Large intestine (tissue), 3 donors: ENCODE measurements around the gene EDN3. TPM values are rescaled to one million over a fixed set of nuclear protein-coding genes. Genes with fewer than 3 reads are reported as not detected.

Experiments used
- DNase-seq, 2 donors: peaks; one replicate each; pipeline versions ENCODE4 v3.0.0 to v3.0.0-alpha.2; 2013
- H3K27ac ChIP-seq: one replicate; pipeline ENCODE4 v1.5.1; 2013; ENCODE audit warnings: low read length
- H3K27me3 ChIP-seq: 2 replicates; pipeline ENCODE4 v1.6.1; 2013; ENCODE audit warnings: low read length; ENCODE audit not compliant: control insufficient read depth, insufficient read depth
- H3K36me3 ChIP-seq: 2 replicates; pipeline ENCODE4 v1.6.1; 2013; ENCODE audit warnings: low read length; ENCODE audit not compliant: control insufficient read depth, insufficient read depth
- H3K4me1 ChIP-seq: one replicate; pipeline ENCODE4 v1.6.1; 2013; ENCODE audit warnings: low read length; ENCODE audit not compliant: control insufficient read depth, insufficient read depth
- H3K4me3 ChIP-seq: one replicate; pipeline ENCODE4 v1.5.1; 2013; ENCODE audit warnings: low read length
- H3K9me3 ChIP-seq: one replicate; pipeline ENCODE4 v1.6.1; 2013; ENCODE audit warnings: mild to moderate bottlenecking, low read depth, low read length, moderate library complexity; ENCODE audit not compliant: control insufficient read depth
- WGBS: methylation state at CpG from one replicate; pipeline ENCODE4 v1.1.5; 2013; ENCODE audit warnings: low lambda C conversion rate; ENCODE audit not compliant: insufficient coverage; 5-methylcytosine and 5-hydroxymethylcytosine counted together
- polyA plus RNA-seq: library from polyadenylated mRNA; unstranded; fragments of 120-200 nt; gene quantifications from one replicate; pipeline ENCODE4 v1.2.1, GENCODE V29; 2013

The EDN3 gene
- polyA plus RNA-seq, 1 donor, result 17.7 TPM

GRCh38 chr20:59361411-59361810 lies 61.0 kb downstream of the EDN3 start:
- no CpG with 5 or more reads among the region's 5 CpGs for WGBS
- Histone ChIP-seq H3K4me3 (no peak overlapping the region), H3K27me3 (no peaks in the 10 kb centered on the region), H3K9me3 (peaks cover 3% of the 10 kb centered on the region), H3K27ac (no peak overlapping the region), H3K4me1 (peaks cover 14% of the 10 kb centered on the region), H3K36me3 (no peaks in the 10 kb centered on the region)
- no peak for DNase-seq

GRCh38 chr20:59363101-59363500 lies 62.7 kb downstream of the EDN3 start:
- Histone ChIP-seq H3K4me1 (peaks cover 14% of the 10 kb centered on the region), H3K27me3 (no peaks in the 10 kb centered on the region), H3K27ac (no peak overlapping the region), H3K4me3 (no peak overlapping the region), H3K36me3 (no peaks in the 10 kb centered on the region), H3K9me3 (peaks cover 3% of the 10 kb centered on the region)
- WGBS, result no CpG with 5 or more reads among the region's 12 CpGs
- DNase-seq, result no peak

GRCh38 chr20:59364611-59365010 lies 64.2 kb downstream of the EDN3 start:
- H3K4me1 ChIP-seq, result peaks cover 7% of the 10 kb centered on the region
- WGBS, result no CpG with 5 or more reads among the region's 6 CpGs
- no peak overlapping the region for H3K4me3 ChIP-seq
- no peaks in the 10 kb centered on the region for H3K36me3 ChIP-seq
- H3K27ac ChIP-seq, result no peak overlapping the region
- H3K27me3 ChIP-seq, result no peaks in the 10 kb centered on the region
- DNase-seq, result no peak
- peaks cover 3% of the 10 kb centered on the region for H3K9me3 ChIP-seq

GRCh38 chr20:59365611-59366285 lies 65.3 kb downstream of the EDN3 start:
- Histone ChIP-seq H3K27me3 (no peaks in the 10 kb centered on the region), H3K4me3 (no peak overlapping the region), H3K27ac (no peak overlapping the region), H3K4me1 (no peaks in the 10 kb centered on the region), H3K36me3 (no peaks in the 10 kb centered on the region), H3K9me3 (peaks cover 3% of the 10 kb centered on the region)
- WGBS, result no CpG with 5 or more reads among the region's 24 CpGs
- DNase-seq, result peak in 1 of 2 donors; percentile 20

- DNase-seq, result no peak
- H3K36me3 ChIP-seq, result no peaks in the 10 kb centered on the region
- no peaks in the 10 kb centered on the region for H3K9me3 ChIP-seq
Observed at GRCh38 chr20:59371431-59371830, 71.0 kb downstream of the EDN3 start.

GRCh38 chr20:59374261-59374660 lies 73.8 kb downstream of the EDN3 start:
- Histone ChIP-seq H3K9me3 (no peaks in the 10 kb centered on the region), H3K27ac (no peak overlapping the region), H3K4me3 (no peak overlapping the region), H3K36me3 (no peaks in the 10 kb centered on the region), H3K4me1 (no peaks in the 10 kb centered on the region), H3K27me3 (no peaks in the 10 kb centered on the region)
- peak in 1 of 2 donors; percentile 33 for DNase-seq
- no CpG with 5 or more reads among the region's 1 CpG for WGBS

More at GRCh38 chr20:59371431-59371830, 71.0 kb downstream of the EDN3 start:
- Histone ChIP-seq H3K4me1 (no peaks in the 10 kb centered on the region), H3K27ac (no peak overlapping the region), H3K27me3 (no peaks in the 10 kb centered on the region), H3K4me3 (no peak overlapping the region)
- WGBS, result 80% methylated on average over 1 of the region's 6 CpGs

- no peak overlapping the region for H3K4me3 ChIP-seq
- 100% methylated on average over 1 of the region's 3 CpGs for WGBS
Observed at GRCh38 chr20:59375541-59375940, 75.1 kb downstream of the EDN3 start.

More at GRCh38 chr20:59375541-59375940, 75.1 kb downstream of the EDN3 start:
- H3K4me1 ChIP-seq, result no peaks in the 10 kb centered on the region
- H3K9me3 ChIP-seq, result no peaks in the 10 kb centered on the region
- no peak for DNase-seq
- no peaks in the 10 kb centered on the region for H3K27me3 ChIP-seq
- no peaks in the 10 kb centered on the region for H3K36me3 ChIP-seq
- H3K27ac ChIP-seq, result no peak overlapping the region

Other genes with a start within 250 kb of the EDN3 start
- 0.31 TPM for gene ZNF831, start 136.8 kb upstream of the EDN3 start, polyA plus RNA-seq